Gastroesophageal sphincter (tissue), 3 donors: ENCODE results near the gene GRM8.

ENCODE experiments used
- EP300 ChIP-seq: sonication (generic); formaldehyde crosslinking; IDR thresholded peaks from one replicate; pipeline ENCODE4 v1.6.1; 2017; ENCODE audit warnings: antibody characterized with exemption, mild to moderate bottlenecking
- POLR2A ChIP-seq, 2 donors: fragments of 450-650 bp; IDR thresholded peaks; one replicate each; pipeline ENCODE4 v1.6.1; 2017; ENCODE audit warnings: antibody characterized with exemption in 2 of 2, mild to moderate bottlenecking in 2 of 2, moderate library complexity in 1 of 2
- TF ChIP-seq, protein P1 (sequence below), 4 experiments: fragments of 200-600 bp in 2 of 4; fragments of 450-650 bp in 2 of 4; sonication (generic) in 1 of 4; IDR thresholded peaks; one replicate each; pipeline ENCODE4 v1.5.1; 2017 to 2019; ENCODE audit warnings: antibody characterized with exemption in 4 of 4, mild to moderate bottlenecking in 2 of 4, moderate library complexity in 2 of 4

DNA sequence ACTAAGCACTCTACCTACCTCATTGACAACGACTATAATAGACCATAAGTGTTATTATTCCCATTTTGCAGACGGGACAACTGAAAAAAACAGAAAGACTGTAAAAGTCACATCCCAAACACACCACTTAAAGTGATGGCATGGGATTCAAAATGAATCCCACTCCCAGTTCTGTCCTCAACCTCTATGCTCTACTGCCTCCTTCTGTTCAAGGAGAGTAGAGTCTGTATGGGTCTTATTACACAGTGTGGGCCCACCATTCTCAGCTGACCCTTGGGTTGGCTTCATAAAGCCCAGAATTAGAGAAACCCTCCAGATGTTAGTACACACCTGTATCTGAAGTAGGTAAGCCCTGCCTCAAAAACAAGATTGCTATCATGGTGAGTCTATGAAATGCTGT, 102.2 kb downstream of the GRM8 start:
- TF ChIP-seq POLR2A (IDR thresholded peaks at IDR 0.05) (no peak), EP300 (no peak)
- TF ChIP-seq, protein P1, sequence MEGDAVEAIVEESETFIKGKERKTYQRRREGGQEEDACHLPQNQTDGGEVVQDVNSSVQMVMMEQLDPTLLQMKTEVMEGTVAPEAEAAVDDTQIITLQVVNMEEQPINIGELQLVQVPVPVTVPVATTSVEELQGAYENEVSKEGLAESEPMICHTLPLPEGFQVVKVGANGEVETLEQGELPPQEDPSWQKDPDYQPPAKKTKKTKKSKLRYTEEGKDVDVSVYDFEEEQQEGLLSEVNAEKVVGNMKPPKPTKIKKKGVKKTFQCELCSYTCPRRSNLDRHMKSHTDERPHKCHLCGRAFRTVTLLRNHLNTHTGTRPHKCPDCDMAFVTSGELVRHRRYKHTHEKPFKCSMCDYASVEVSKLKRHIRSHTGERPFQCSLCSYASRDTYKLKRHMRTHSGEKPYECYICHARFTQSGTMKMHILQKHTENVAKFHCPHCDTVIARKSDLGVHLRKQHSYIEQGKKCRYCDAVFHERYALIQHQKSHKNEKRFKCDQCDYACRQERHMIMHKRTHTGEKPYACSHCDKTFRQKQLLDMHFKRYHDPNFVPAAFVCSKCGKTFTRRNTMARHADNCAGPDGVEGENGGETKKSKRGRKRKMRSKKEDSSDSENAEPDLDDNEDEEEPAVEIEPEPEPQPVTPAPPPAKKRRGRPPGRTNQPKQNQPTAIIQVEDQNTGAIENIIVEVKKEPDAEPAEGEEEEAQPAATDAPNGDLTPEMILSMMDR (IDR thresholded peaks at IDR 0.05) = no peak
